Measurements from ENCODE around the gene GMDS. TPM values are rescaled to one million over a fixed set of nuclear protein-coding genes. Genes with fewer than 3 reads are reported as not detected.

The GMDS gene
- total and polyA plus RNA-seq, 7 donors, result 2.8 to 6.6 (median 4.7) TPM

GRCh38 chr6:2225422-2226392, 19.7 kb downstream of the GMDS start:
- WGBS, 3 donors, result 53 to 64% (median 60%) methylated on average over 6 of the region's 6 CpGs

DNA sequence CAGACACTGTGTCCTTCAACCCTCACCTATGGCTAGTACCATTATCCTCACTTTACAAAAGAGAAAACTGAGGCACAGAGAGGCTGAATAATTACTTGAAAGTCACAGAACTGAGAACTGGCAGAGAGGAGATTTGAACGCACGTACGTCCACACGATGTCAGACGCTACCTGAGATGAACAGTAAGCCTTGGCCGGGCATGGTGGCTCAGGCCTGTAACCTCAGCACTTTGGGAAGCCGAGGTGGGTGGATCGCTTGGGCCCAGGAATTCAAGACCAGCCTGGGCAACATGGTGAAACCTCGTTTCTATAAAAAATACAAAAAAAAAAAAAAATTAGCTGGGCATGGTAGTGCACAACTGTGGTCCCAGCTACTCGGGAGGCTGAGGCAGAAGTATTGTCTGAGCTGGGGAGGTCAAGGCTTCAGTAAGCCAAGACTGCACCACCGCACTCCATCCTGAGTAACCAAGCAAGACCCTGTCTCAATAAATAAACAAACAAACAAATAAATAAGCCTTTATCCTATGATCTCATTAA, 20.5 kb downstream of the GMDS start:
- no peaks in the 10 kb centered on the region for H3K36me3 ChIP-seq (ENCODE audit: insufficient read depth in 1 of 2, low read depth in 1 of 2)
- H3K4me1 ChIP-seq, result no peaks in the 10 kb centered on the region
- ATAC-seq, result no peak
- TF ChIP-seq CTCF (IDR thresholded peaks at IDR 0.05), result no peak
- no peak overlapping the region for H3K4me3 ChIP-seq
- WGBS, 3 donors, result 94 to 95% (median 94%) methylated on average over 11 of the region's 11 CpGs
- intact Hi-C loops (cut with DNase I), result no loop called here
- no peaks in the 10 kb centered on the region for H3K9me3 ChIP-seq
- H3K27ac ChIP-seq, result no peak overlapping the region
- DNase-seq, result no peak
- peaks cover 0 to 4% (median 0%) of the 10 kb centered on the region in 3 donors for H3K27me3 ChIP-seq (ENCODE audit: insufficient read depth in 3 of 3, low read length in 2 of 3)

More at GRCh38 chr6:2225422-2226392, 19.7 kb downstream of the GMDS start:
- DNase-seq (no peak), ATAC-seq (no peak)
- Histone ChIP-seq H3K4me3 (no peak overlapping the region), H3K27me3 (ENCODE audit: insufficient read depth in 3 of 3, low read length in 2 of 3) (peaks cover 0 to 4% (median 0%) of the 10 kb centered on the region in 3 donors), H3K9me3 (no peaks in the 10 kb centered on the region), H3K4me1 (no peaks in the 10 kb centered on the region), H3K27ac (no peak overlapping the region), H3K36me3 (ENCODE audit: insufficient read depth in 1 of 2, low read depth in 1 of 2) (no peaks in the 10 kb centered on the region)
- intact Hi-C loops (cut with DNase I), result no loop called here
- no peak for TF ChIP-seq CTCF (IDR thresholded peaks at IDR 0.05)

DNA sequence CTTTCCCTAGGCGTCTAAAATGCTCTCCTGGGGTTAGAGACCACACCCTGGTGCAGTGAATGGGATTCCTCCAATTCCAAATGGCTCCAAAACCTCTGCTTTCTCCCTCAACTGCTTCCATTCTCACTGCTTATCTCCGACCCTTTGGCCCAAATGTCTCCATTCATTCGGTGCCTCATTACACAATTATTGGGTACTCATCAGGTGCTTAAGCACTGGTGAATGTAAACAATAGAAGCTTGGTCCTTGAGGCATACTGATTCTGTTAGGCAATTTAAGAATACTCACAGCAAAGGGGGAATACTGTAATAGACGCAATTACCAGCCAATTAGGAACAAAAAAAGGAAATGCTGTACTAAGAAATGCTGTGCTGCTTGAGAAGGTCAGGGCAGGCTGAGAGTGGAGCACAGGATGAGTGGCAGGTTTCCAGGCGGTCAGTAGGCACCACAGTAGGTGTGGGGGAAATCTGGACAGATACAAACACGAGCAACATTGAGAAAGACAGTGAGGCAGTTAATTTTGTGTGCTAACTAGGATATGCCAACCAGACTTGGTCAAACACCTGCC, 23.0 kb downstream of the GMDS start:
- DNase-seq, result no peak
- Histone ChIP-seq H3K27me3 (ENCODE audit: insufficient read depth in 3 of 3, low read length in 2 of 3) (peaks cover 0 to 2% (median 0%) of the 10 kb centered on the region in 3 donors), H3K4me3 (peak overlapping the region; percentile 67), H3K9me3 (no peaks in the 10 kb centered on the region), H3K27ac (peak overlapping the region; percentile 30), H3K36me3 (ENCODE audit: insufficient read depth in 1 of 2, low read depth in 1 of 2) (no peaks in the 10 kb centered on the region), H3K4me1 (no peaks in the 10 kb centered on the region)
- TF ChIP-seq CTCF (IDR thresholded peaks at IDR 0.05), result no peak
- no peak for ATAC-seq
- intact Hi-C loops (cut with DNase I), result no loop called here
- WGBS, 3 donors, result 65 to 70% (median 65%) methylated on average over 6 of the region's 6 CpGs

DNA sequence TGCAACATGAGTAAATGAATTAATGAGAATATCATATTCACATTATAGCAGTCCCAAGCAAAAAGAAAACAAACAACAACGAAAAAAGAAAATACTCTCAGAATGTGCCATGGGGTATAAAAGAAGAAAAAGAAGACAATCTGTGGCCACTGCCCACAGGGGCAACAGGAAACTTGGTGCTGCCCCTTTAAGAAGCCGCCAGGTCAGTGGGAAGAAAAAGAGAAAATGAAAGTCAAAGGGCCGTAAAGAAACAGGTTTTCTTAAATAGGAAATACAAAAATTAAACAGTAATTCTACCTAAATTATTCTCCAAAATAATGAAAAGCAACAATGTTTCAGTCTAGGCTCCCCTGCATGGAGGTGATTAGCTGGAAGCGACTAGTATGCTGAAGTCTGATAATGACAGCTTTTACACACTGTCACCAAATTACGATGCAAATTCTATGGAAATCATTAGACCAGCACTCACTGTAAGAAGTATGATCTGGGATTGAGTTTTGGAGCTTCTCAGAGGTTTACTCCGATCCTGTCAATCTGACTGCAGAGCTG, 23.6 kb downstream of the GMDS start:
- peaks cover 0 to 2% (median 0%) of the 10 kb centered on the region in 3 donors for H3K27me3 ChIP-seq (ENCODE audit: insufficient read depth in 3 of 3, low read length in 2 of 3)
- peak overlapping the region; percentile 30 for H3K27ac ChIP-seq

More for the DNA sequence above, 23.6 kb downstream of the GMDS start:
- H3K4me3 ChIP-seq, result peak overlapping the region; percentile 67
- intact Hi-C loops (cut with DNase I), result no loop called here
- H3K9me3 ChIP-seq, result no peaks in the 10 kb centered on the region
- DNase-seq (no peak), ATAC-seq (no peak)
- 57 to 74% (median 59%) methylated on average over 6 of the region's 6 CpGs for WGBS, 3 donors
- no peaks in the 10 kb centered on the region for H3K4me1 ChIP-seq
- no peaks in the 10 kb centered on the region for H3K36me3 ChIP-seq (ENCODE audit: insufficient read depth in 1 of 2, low read depth in 1 of 2)
- TF ChIP-seq CTCF (IDR thresholded peaks at IDR 0.05), result no peak

Data from psoas muscle (tissue), 8 donors.